ENCODE results near the gene ATP8B4.

- TF ChIP-seq CTCF (IDR thresholded peaks at IDR 0.05): no peak
- TF ChIP-seq FOXJ3 (CRISPR knock-in tag; IDR thresholded peaks at IDR 0.05): no peak
- TF ChIP-seq NFIC (IDR thresholded peaks at IDR 0.05; ENCODE audit: borderline replicate concordance): no peak
- TF ChIP-seq MXI1 (IDR thresholded peaks at IDR 0.05; ENCODE audit: low read depth, low read length): no peak
- TF ChIP-seq POLR2AphosphoS5 (IDR thresholded peaks at IDR 0.05; ENCODE audit: low read depth, low read length): no peak
- TF ChIP-seq EP300 (IDR thresholded peaks at IDR 0.05; ENCODE audit: borderline replicate concordance in 1 of 2, low read depth in 1 of 2, low read length in 1 of 2): no peak
- TF ChIP-seq ELF1 (IDR thresholded peaks at IDR 0.05): no peak
- no peak for TF ChIP-seq FOSL2 (IDR thresholded peaks at IDR 0.05; ENCODE audit: borderline replicate concordance, low read depth)
- no peak for TF ChIP-seq YY1 (IDR thresholded peaks at IDR 0.05; ENCODE audit: low read depth)
- no peak for TF ChIP-seq RCOR1 (IDR thresholded peaks at IDR 0.05; ENCODE audit: low read length)
Observed at GRCh38 chr15:50112488-50113186, 6.4 kb downstream of the ATP8B4 start.

Data from SK-N-SH (cell line).